Measurements from ENCODE around the gene DNAH1. TPM values are rescaled to one million over a fixed set of nuclear protein-coding genes. Genes with fewer than 3 reads are reported as not detected.

DNAH1 gene
- total and polyA plus RNA-seq, 2 of the 13 experiments (the other 11 are each of a cell fraction or from before 2014, with no cell fraction given) = 0.64 to 3.5 TPM

GRCh38 chr3:52291508-52292181 lies 24.5 kb upstream of the DNAH1 start (continued):
- TF ChIP-seq IKZF1 (IDR thresholded peaks at IDR 0.05) (no peak), ZBTB25 (CRISPR knock-in tag; IDR thresholded peaks at IDR 0.05) (no peak), KDM5A (IDR thresholded peaks at IDR 0.05; ENCODE audit: borderline replicate concordance, low read length) (no peak), THAP8 (CRISPR knock-in tag; IDR thresholded peaks at IDR 0.05; ENCODE audit: borderline replicate concordance) (no peak), RXRB (CRISPR knock-in tag; IDR thresholded peaks at IDR 0.05; ENCODE audit: borderline replicate concordance) (0 out of 2 replicates have a peak, but pooled peaks have one; percentile 2), NR2F6 (IDR thresholded peaks at IDR 0.05) (no peak), NR2F6 (CRISPR knock-in tag; IDR thresholded peaks at IDR 0.05) (no peak), ZNF280D (CRISPR knock-in tag; IDR thresholded peaks at IDR 0.05) (no peak), ZNF768 (CRISPR knock-in tag; IDR thresholded peaks at IDR 0.05) (no peak), SOX13 (IDR thresholded peaks at IDR 0.05) (no peak), SOX13 (CRISPR knock-in tag; conservative IDR thresholded peaks at IDR 0.05 in 1 of 2, IDR thresholded peaks at IDR 0.05 in 1 of 2) (no peak), ZNF124 (CRISPR knock-in tag; IDR thresholded peaks at IDR 0.05) (no peak), RAD21 (CRISPR knock-in tag; IDR thresholded peaks at IDR 0.05) (peak; percentile 86), ZNF496 (CRISPR knock-in tag; IDR thresholded peaks at IDR 0.05; ENCODE audit: insufficient replicate concordance) (no peak), TEAD2 (CRISPR knock-in tag; IDR thresholded peaks at IDR 0.05) (no peak), ELF1 (CRISPR knock-in tag; IDR thresholded peaks at IDR 0.05) (no peak), SP2 (CRISPR knock-in tag; IDR thresholded peaks at IDR 0.05) (no peak), CTCF (CRISPR knock-in tag; IDR thresholded peaks at IDR 0.05) (peak; percentile 93), FOSL2 (CRISPR knock-in tag; IDR thresholded peaks at IDR 0.05) (0 out of 2 replicates have a peak, but pooled peaks have one; percentile 11), ZNF343 (CRISPR knock-in tag; IDR thresholded peaks at IDR 0.05) (no peak), ATF5 (CRISPR knock-in tag; IDR thresholded peaks at IDR 0.05; ENCODE audit: low read depth) (no peak), ZNF547 (CRISPR knock-in tag; IDR thresholded peaks at IDR 0.05) (peak; percentile 55; the same call in 1 of the 2 replicates)
